ENCODE measurements around the gene ZFPL1. TPM values are rescaled to one million over a fixed set of nuclear protein-coding genes. Genes with fewer than 3 reads are reported as not detected.

Gene ZFPL1
- total RNA-seq, 1 experiment from 2014 or later: 50.8 TPM

GRCh38 chr11:65124480-65125196 is 40.6 kb downstream of the ZFPL1 start:
- H3K27ac Mint-ChIP-seq (ENCODE audit: low read depth, unreplicated experiment): peak overlapping the region; percentile 67
- no TSS peak for BruUV-seq (replicated peaks)
- peaks cover 65% of the 10 kb centered on the region for H3K36me3 Mint-ChIP-seq (ENCODE audit: insufficient read depth, unreplicated experiment)
- no peak for DNase-seq (ENCODE audit: unreplicated experiment)
- H3K27me3 Mint-ChIP-seq (ENCODE audit: insufficient read depth, unreplicated experiment): no peaks in the 10 kb centered on the region
- ChIA-PET CTCF (interaction anchor here (1.0 to 1.1 kb wide), 2 partner anchors 58 to 129 kb away, joined by 3 to 4 read pairs; no protein-coding TSS in a partner anchor), POLR2A (interaction anchor here (0.6 to 8.8 kb wide), 5 partner anchors 9 to 1220 kb away, joined by 3 to 138 read pairs (median 4); partner anchors contain the start of genes CAPN1, POLA2 and SYVN1)
- no peak overlapping the region for H3K4me3 Mint-ChIP-seq (ENCODE audit: unreplicated experiment)
- no peaks in the 10 kb centered on the region for H3K9me3 Mint-ChIP-seq (ENCODE audit: unreplicated experiment)
- intact Hi-C loops (cut with micrococcal nuclease): no loop called here
- no peak for TF ChIP-seq CTCF (IDR thresholded peaks at IDR 0.05; ENCODE audit: unreplicated experiment)
- H3K4me1 Mint-ChIP-seq (ENCODE audit: insufficient read depth, unreplicated experiment): peaks cover 6% of the 10 kb centered on the region

GRCh38 chr11:65125197-65126056 is 41.4 kb downstream of the ZFPL1 start:
- DNase-seq (ENCODE audit: unreplicated experiment): no peak
- ChIA-PET CTCF (interaction anchor here (0.8 kb wide), 1 partner anchor 291 kb away, joined by 4 read pairs; no protein-coding TSS in a partner anchor), POLR2A (interaction anchor here (0.7 to 6.5 kb wide), 2 partner anchors 8 to 15 kb away, joined by 3 to 138 read pairs; partner anchors contain the start of gene SYVN1)
- BruUV-seq (replicated peaks): no TSS peak
- intact Hi-C loops (cut with micrococcal nuclease): no loop called here
- Mint-ChIP-seq H3K36me3 (ENCODE audit: insufficient read depth, unreplicated experiment) (peaks cover 65% of the 10 kb centered on the region), H3K27ac (ENCODE audit: low read depth, unreplicated experiment) (no peak overlapping the region), H3K4me1 (ENCODE audit: insufficient read depth, unreplicated experiment) (peaks cover 6% of the 10 kb centered on the region), H3K9me3 (ENCODE audit: unreplicated experiment) (no peaks in the 10 kb centered on the region), H3K27me3 (ENCODE audit: insufficient read depth, unreplicated experiment) (no peaks in the 10 kb centered on the region), H3K4me3 (ENCODE audit: unreplicated experiment) (no peak overlapping the region)
- no peak for TF ChIP-seq CTCF (IDR thresholded peaks at IDR 0.05; ENCODE audit: unreplicated experiment)

GRCh38 chr11:65126624-65127274 is 42.7 kb downstream of the ZFPL1 start:
- BruUV-seq (replicated peaks): no TSS peak
- H3K9me3 Mint-ChIP-seq (ENCODE audit: unreplicated experiment): no peaks in the 10 kb centered on the region
- intact Hi-C loops (cut with micrococcal nuclease): no loop called here
- CTCF ChIA-PET: interaction anchor here (1.3 kb wide), 1 partner anchor 208 kb away, joined by 4 read pairs; no protein-coding TSS in a partner anchor
- no peak for DNase-seq (ENCODE audit: unreplicated experiment)
- peaks cover 6% of the 10 kb centered on the region for H3K4me1 Mint-ChIP-seq (ENCODE audit: insufficient read depth, unreplicated experiment)
- no peaks in the 10 kb centered on the region for H3K27me3 Mint-ChIP-seq (ENCODE audit: insufficient read depth, unreplicated experiment)
- no peak for TF ChIP-seq CTCF (IDR thresholded peaks at IDR 0.05; ENCODE audit: unreplicated experiment)
- H3K4me3 Mint-ChIP-seq (ENCODE audit: unreplicated experiment): no peak overlapping the region
- H3K27ac Mint-ChIP-seq (ENCODE audit: low read depth, unreplicated experiment): no peak overlapping the region
- H3K36me3 Mint-ChIP-seq (ENCODE audit: insufficient read depth, unreplicated experiment): peaks cover 65% of the 10 kb centered on the region
- POLR2A ChIA-PET: interaction anchor here (1.6 to 2.5 kb wide), 2 partner anchors 10 to 55 kb away, joined by 3 to 9 read pairs; partner anchors contain the start of genes CAPN1 and ZNHIT2

Measured in MCF 10A (cell line).